ENCODE results near the gene LKAAEAR1. TPM values are rescaled to one million over a fixed set of nuclear protein-coding genes. Genes with fewer than 3 reads are reported as not detected.

Gene LKAAEAR1
- total and polyA plus RNA-seq, 2 experiments from 2014 or later: 1.2 TPM; not detected in 1

GRCh38 chr20:64099880-64100565 is 15.8 kb upstream of the LKAAEAR1 start:
- TF ChIP-seq, protein P1, sequence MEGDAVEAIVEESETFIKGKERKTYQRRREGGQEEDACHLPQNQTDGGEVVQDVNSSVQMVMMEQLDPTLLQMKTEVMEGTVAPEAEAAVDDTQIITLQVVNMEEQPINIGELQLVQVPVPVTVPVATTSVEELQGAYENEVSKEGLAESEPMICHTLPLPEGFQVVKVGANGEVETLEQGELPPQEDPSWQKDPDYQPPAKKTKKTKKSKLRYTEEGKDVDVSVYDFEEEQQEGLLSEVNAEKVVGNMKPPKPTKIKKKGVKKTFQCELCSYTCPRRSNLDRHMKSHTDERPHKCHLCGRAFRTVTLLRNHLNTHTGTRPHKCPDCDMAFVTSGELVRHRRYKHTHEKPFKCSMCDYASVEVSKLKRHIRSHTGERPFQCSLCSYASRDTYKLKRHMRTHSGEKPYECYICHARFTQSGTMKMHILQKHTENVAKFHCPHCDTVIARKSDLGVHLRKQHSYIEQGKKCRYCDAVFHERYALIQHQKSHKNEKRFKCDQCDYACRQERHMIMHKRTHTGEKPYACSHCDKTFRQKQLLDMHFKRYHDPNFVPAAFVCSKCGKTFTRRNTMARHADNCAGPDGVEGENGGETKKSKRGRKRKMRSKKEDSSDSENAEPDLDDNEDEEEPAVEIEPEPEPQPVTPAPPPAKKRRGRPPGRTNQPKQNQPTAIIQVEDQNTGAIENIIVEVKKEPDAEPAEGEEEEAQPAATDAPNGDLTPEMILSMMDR (IDR thresholded peaks at IDR 0.05; ENCODE audit: poor library complexity): no peak
- TF ChIP-seq EZH2phosphoT487 (IDR thresholded peaks at IDR 0.05; ENCODE audit: low read depth, severe bottlenecking, unreplicated experiment) (no peak), EZH2 (IDR thresholded peaks at IDR 0.05; ENCODE audit: borderline replicate concordance) (no peak)
- Histone ChIP-seq H3K9me2 (replicated peaks; ENCODE audit: insufficient read depth) (no peaks in the 10 kb centered on the region), H3K4me3 (no peak overlapping the region), H3K4me2 (no peak overlapping the region), H3K9me3 (ENCODE audit: low read depth) (no peaks in the 10 kb centered on the region), H2AFZ (no peak overlapping the region), H4K20me1 (ENCODE audit: insufficient read depth, poor library complexity, severe bottlenecking) (no peaks in the 10 kb centered on the region), H3K27me3 (peaks cover 35% of the 10 kb centered on the region), H3K4me1 (ENCODE audit: insufficient read depth) (peaks cover 8% of the 10 kb centered on the region), H3K79me2 (no peaks in the 10 kb centered on the region), H3K27ac (no peak overlapping the region), H3K36me3 (replicated peaks; ENCODE audit: insufficient read depth, low read depth) (no peaks in the 10 kb centered on the region)
- 76% methylated on average over 14 of the region's 14 CpGs for WGBS (ENCODE audit: low lambda C conversion rate, missing lambda C conversion rate)
- no peak for DNase-seq (ENCODE audit: low spot score)

- no peak for DNase-seq (ENCODE audit: low spot score)
- TF ChIP-seq EZH2 (IDR thresholded peaks at IDR 0.05; ENCODE audit: borderline replicate concordance): no peak
- no peak for TF ChIP-seq EZH2phosphoT487 (IDR thresholded peaks at IDR 0.05; ENCODE audit: low read depth, severe bottlenecking, unreplicated experiment)
- TF ChIP-seq, protein P1 (IDR thresholded peaks at IDR 0.05; ENCODE audit: poor library complexity): no peak
- Histone ChIP-seq H3K36me3 (replicated peaks; ENCODE audit: insufficient read depth, low read depth) (no peaks in the 10 kb centered on the region), H3K27ac (no peak overlapping the region), H3K27me3 (peaks cover 35% of the 10 kb centered on the region), H3K4me3 (no peak overlapping the region), H3K9me2 (replicated peaks; ENCODE audit: insufficient read depth) (no peaks in the 10 kb centered on the region), H3K79me2 (no peaks in the 10 kb centered on the region), H3K4me1 (ENCODE audit: insufficient read depth) (peaks cover 8% of the 10 kb centered on the region), H2AFZ (no peak overlapping the region), H3K4me2 (no peak overlapping the region), H3K9me3 (ENCODE audit: low read depth) (no peaks in the 10 kb centered on the region), H4K20me1 (ENCODE audit: insufficient read depth, poor library complexity, severe bottlenecking) (no peaks in the 10 kb centered on the region)
- WGBS (ENCODE audit: low lambda C conversion rate, missing lambda C conversion rate): 90% methylated on average over 20 of the region's 21 CpGs
Observed at GRCh38 chr20:64099086-64099786, 15.0 kb upstream of the LKAAEAR1 start.

- DNase-seq (ENCODE audit: low spot score): no peak
- Histone ChIP-seq H3K4me3 (no peak overlapping the region), H4K20me1 (ENCODE audit: insufficient read depth, poor library complexity, severe bottlenecking) (no peaks in the 10 kb centered on the region), H2AFZ (no peak overlapping the region), H3K36me3 (replicated peaks; ENCODE audit: insufficient read depth, low read depth) (no peaks in the 10 kb centered on the region), H3K9me3 (ENCODE audit: low read depth) (no peaks in the 10 kb centered on the region), H3K27ac (no peak overlapping the region), H3K27me3 (peaks cover 33% of the 10 kb centered on the region), H3K4me1 (ENCODE audit: insufficient read depth) (peaks cover 8% of the 10 kb centered on the region), H3K79me2 (no peaks in the 10 kb centered on the region), H3K9me2 (replicated peaks; ENCODE audit: insufficient read depth) (no peaks in the 10 kb centered on the region), H3K4me2 (no peak overlapping the region)
- WGBS (ENCODE audit: low lambda C conversion rate, missing lambda C conversion rate): 99% methylated on average over 28 of the region's 28 CpGs
- TF ChIP-seq, protein P1 (IDR thresholded peaks at IDR 0.05; ENCODE audit: poor library complexity): no peak
- TF ChIP-seq EZH2 (IDR thresholded peaks at IDR 0.05; ENCODE audit: borderline replicate concordance): no peak
Observed at GRCh38 chr20:64098471-64099013, 14.3 kb upstream of the LKAAEAR1 start.

All from hepatocyte (in vitro differentiated cells).